ENCODE data around the gene CTTN.

Gene CTTN

DNA sequence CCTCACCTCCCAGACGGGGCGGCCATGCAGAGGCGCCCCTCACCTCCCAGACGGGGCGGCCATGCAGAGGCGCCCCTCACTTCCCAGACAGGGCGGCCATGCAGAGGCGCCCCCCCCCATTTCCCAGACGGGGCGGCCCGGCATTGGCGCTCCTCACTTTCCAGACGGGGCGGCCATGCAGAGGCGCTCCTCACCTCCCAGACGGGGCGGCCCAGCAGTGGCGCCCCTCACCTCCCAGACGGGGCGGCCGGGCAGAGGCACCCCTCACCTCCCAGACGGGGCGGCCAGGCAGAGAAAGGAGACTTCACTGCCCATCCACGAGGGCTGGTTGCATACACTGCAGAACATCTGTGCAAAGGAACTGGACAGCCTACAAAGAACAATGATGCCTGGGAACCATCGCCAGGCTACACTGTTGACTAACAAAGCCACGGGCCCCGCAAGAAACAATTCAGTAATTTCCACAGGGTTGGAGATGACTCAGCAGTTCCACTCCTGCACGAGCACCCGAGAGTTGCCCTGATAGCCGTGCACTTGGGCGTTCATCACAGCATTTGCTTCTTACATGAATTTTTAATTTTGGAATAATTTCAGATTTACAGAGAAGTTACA lies 58.7 kb downstream of the CTTN start:
- DNase-seq, result peak; percentile 30

- DNase-seq, result no peak
These were observed 60.4 kb downstream of the CTTN start for GRCh38 chr11:70458736-70459135.

DNA sequence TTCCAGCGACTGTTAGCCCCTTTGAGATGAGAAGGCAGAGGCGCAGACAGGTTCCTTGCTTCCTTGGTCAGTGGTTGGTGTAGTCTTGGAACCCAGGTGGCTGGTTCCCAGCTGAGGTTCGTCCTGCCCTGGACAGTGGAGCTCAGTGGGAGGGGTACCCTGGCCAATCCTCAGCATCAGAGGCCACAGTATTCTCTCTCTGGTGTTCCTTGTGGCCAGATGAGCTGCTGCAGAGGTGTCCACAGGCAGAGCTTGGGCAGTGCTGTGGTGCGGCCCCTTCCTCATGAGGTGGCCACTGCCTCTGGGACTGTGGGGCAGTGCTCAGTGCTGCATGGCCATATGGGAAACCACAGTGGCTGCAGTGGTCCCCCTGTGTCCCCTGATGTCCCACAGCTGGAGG lies 61.8 kb downstream of the CTTN start:
- no peak for DNase-seq

DNA sequence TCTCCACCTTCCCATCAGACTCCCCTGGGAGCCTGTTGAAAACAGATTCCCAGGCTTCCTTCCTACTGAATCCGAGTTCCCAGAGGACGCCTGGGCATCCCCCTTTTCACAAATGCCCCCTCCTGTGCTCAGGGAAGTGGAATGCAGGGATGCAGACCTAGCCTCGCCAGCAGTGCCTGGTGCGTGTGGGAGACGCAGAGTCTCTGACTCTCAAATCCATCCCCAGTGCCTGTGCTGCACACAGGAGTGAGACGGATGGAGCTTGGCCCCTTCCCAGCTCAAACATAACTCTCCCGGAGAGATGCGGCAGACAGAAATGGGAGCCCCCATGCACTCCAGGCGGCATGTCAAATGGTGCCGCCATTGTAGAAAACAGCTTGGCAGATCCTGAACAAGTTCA lies 62.6 kb downstream of the CTTN start:
- DNase-seq, result no peak

DNA sequence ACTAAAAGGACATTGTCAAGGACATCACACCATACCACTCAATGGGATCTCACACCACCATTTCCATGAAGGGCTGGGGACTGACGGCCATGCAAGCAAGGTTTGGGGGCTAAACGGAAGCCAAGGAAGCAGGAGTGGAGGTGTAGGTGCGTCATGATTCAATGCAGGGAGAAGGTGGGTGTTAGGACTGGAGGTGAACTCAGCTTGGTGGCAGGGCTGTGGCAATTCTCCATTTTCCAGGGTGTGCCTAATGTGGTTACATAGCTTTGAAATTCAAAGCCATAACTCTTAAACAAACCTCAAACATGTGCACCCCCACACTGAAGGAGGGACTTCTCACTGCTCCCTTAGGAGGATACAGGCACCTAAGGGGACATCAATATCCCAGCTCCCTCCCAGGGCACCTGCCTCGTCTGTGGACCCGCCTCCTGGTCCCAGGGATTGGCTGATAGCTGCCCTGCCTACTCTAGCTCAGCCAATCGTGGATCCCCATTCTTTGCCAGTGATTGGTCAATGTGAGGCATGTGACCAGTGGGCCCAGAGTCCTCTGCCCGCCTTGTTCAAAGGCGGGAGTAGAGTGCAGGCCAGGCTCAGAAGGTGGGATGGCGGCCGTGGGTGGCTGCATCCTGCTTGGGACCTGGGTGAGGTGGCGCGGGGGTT lies 64.6 kb downstream of the CTTN start:
- DNase-seq, result no peak

GRCh38 chr11:70463478-70464255 lies 65.3 kb downstream of the CTTN start:
- no peak for DNase-seq

DNA sequence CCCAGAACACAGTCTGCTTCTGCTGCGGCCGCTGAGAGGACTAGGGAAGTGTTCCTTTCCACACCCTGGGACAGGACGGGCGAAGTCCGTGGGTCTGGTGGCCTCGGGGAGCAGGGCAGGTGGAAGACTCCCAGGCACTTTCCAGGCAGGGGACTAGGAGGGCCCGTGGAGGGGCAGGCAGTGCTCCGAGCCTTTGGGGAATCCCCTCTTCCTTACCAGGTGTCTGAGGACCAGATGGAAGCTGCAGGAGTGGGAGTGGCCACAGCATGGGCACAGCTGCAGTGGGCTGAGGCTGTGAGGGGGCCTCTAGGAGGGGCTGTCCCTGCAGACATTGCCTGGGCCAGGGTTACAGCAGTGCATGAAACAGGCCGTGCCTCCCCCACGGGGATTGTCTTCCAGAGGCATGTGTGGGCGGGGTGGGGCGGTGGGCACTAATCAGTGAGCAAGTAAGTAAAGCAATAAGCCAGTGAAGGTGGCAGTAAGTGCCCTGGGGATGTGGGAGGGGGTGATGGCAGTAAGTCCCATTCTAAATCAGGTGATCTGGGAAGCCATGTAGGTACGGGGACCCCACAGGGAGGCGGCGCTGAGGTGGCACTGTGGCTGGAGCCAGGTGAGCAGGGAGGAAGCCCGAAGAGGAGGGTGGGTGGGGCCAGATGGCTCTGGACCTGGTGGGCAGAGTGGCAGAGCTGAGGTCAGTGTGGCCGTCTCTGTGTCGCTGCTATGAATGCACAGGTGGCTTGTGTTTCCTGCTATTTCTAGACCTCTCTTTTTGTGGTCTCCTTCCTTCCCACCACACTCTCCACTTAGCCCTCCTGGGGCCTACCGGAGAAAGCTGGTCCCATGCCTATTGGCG lies 66.4 kb downstream of the CTTN start:
- DNase-seq, result no peak

GRCh38 chr11:70466154-70466553 lies 67.8 kb downstream of the CTTN start:
- no peak for DNase-seq

GRCh38 chr11:70466596-70466995 lies 68.3 kb downstream of the CTTN start:
- no peak for DNase-seq

DNA sequence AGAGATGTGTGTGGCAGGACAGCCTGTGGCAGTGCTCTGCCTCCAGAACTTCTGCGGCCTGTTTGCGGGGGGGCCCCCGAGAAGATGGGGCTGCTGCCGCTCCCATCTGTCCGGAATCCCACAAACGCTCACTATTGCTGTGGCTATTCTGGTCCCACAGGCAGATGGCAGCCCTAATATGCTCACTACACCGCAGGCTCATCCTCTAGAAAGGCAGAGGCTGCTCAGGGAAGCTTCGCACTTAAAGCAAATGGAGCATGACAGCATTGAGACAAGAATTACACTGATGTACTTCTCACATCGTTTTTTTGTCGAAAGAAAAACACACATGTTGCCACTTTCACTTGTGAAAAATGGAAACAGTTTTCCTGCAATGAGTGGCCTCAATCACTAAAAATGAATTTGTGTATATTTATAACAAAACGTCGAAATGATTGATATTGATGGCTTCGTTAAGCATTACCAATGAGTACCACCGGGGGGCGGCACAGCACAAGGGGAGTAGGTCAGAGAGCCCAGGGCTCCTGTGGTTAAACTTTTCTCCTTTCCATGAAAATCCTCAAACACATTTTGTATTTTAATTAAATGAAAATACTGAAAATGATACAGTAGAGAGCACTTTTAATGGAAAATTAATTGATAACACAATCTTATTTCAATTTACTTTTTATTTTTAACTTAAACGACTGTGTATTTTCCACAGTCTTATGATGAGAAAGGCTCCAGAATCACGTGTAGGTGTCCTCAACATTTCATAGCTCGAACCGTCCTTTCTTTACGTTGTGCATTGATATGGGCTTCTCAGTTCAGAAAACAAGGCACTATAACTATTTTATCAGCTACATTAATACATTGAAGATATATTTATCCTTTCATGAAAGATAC lies 69.1 kb downstream of the CTTN start:
- peak; percentile 84 for DNase-seq

DNA sequence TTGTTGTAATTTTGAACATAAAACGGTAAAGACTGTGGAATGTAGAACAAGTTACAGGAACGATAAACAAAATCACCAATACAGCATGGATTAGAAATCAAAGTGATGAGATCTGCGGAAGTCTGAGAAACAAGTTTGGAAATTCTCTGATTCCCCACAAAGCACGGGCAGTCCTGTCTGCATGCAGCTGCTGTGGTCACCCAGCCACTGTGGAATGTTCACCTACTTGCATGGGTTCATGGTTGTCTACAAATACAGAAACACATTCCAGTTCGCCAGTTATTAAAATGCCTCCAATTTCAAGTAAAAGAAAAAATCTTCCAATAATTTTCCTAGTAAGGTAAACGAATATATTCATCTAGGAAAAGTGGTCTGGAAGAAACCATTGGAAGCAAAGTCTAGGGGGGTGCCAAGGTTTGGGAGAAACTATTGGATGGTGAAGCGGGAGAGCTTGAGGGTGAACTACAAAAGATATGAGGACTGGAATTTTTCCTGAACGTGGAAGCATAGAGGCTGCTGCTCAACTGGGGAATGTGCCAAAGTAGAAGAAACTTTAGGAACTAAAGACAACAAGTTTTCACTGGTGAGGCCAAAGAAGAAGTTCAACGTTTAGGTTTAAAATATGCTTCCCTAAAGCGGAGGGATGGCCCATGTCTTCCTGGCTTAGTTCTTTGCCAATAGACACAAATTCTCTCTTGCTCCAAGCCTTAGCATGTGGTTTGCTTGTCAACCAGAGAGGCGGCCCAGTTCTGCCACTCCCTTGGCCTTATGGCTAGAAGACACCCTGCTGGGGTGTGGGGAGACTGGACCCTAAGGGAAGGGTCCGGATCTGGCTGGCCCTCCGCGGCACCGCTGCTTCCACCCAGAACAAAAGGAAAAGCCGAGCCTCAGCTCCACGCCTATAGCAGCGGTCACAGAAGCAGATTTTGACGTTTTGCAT lies 70.2 kb downstream of the CTTN start:
- no peak for DNase-seq

DNA sequence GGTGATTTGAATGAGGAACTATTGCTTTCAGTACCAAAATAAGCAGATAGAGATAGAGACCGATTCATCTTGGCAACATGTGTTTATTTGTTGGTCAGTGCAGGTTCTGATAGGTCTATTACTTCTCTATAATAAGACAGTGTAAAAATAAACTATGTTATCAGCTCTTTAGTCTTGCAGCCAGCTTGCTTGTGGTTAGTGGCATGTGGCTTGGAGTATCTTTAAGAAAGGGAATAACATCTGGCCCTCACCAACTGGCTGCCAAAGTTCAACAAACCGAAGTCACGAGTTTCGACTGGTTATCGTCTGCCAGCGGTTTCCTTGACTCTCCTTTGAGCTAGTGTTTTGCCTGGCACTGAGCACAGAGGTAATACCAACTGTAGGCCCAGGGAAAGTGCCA lies 71.8 kb downstream of the CTTN start:
- DNase-seq, result no peak

DNA sequence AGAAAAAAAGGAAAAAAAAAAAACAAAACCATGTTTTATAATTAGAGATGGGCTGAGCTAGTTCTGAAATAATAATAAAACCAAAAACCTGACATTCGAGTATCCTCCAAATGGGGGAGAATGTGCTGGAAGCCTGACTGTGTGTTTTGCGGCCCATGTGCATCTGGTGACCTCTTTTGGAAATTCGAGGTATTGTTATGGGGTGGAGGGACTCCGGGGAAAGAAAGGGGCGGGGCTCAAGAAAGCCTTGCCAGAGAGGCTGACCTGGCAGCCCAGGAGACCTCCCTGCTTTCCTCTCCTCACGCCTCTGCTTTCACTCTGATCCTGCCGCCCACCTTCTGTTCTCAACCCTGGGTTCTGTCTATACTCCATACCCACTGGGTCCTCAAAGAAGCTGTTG lies 72.9 kb downstream of the CTTN start:
- DNase-seq, result peak; percentile 32

DNA sequence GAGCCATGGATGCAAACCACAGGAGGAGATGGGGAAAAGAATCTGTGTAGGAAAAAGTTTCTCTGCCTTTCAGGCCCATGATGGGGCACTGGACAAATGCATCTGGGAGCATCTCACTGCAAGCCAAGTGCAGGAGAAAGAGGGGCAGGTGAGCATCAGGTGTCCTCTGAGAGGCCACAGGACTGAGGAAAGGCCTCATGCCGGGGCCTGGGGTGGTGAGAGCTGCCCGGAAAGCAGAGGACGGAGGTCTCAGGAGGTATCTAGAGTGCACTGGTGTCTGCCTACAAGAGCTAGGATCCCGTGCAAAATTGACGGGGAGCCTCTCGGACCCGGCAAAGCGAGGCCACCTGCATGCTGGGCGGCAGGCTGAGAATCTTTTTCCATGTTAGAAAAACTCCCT lies 73.9 kb downstream of the CTTN start:
- DNase-seq, result no peak

DNA sequence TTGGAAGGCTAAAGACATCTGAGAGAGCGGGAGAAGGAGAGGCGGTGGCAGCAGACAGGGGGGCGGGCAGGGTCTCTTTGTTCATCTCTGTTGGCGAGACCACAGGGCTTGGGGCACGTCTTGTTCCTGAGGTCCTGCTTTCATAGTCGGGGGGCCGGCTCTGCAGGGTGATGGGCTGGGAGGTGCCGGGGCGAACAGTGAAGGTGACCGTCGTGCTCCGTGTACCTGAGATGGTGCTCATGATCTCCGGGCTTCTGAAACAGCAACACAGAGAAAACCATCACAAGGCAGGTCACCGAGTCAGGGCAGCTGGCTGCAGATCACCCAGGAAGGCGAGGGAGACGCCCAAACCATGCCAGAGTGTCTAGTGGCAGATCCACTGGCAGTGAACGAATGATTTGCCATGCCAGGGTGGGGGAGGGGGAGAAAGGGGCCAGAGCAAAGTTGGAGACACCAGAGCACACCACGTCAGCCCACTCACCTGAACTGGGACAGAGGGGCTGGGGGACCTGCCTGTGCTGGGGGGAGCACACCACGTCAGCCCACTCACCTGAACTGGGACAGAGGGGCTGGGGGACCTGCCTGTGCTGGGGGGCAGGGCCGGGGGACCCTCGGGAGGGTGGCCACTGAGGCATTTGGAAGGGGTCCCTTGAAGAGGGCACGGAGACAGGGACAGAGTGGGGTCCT lies 75.0 kb downstream of the CTTN start:
- DNase-seq, result no peak

GRCh38 chr11:70473873-70474690 lies 75.8 kb downstream of the CTTN start:
- DNase-seq, result no peak

DNA sequence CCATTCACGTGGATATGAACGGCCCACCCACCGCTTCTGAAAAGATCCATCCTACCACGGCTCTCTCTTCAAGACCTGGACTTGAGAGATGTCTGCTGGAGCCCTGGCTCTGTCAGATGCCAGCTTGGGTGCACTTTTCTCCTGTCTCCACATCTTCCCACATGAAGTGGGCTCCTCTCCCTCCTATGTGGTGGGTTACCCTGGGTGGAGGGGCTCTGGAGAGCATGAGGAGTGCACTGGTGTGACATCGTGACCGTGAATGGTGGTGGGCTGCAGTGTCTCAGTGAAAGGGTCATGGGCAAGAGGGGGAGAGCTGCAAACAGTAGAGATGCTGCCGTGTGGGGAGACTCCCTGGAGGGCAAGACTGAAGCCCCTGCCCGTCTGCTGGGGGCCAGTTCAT lies 76.4 kb downstream of the CTTN start:
- DNase-seq, result no peak

DNA sequence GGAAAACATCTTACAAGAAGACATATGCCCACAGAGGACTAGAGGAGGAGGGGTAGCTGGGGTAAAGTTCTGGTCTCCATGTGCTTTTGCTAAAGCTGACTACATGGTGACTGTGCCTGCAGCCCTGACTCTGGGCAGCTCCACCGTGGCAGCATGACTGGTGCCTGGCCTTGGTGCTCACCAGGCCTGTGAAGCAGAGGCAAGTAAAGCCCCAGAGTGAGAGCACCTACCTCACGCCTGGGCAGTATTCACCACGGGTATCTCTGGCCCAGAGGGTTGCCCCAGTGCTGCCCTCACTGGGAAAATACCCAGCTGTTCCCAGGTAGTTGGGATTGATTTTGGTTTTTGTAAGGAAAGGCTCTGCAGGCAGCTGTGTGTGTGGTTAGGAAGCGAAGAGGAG lies 78.3 kb downstream of the CTTN start:
- DNase-seq, result no peak

DNA sequence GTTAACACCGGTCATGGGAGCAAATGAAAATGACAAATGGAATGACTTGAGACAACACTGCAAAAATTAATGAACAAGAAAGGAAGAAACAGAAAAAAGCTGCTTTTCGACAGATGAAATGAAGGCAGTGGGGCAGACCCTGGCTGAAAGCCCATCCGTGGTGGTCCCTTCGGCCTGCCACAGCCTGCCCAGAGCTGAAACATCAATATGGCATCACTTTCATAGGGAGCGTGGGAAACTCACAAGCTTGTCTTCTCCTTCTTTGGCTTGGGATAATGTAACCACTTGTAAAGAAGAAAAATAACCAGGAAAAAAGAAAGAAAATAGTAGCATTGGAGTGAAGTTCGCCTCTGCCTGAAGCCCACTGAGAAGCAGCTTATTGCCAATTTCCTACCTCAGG lies 78.8 kb downstream of the CTTN start:
- no peak for DNase-seq

DNA sequence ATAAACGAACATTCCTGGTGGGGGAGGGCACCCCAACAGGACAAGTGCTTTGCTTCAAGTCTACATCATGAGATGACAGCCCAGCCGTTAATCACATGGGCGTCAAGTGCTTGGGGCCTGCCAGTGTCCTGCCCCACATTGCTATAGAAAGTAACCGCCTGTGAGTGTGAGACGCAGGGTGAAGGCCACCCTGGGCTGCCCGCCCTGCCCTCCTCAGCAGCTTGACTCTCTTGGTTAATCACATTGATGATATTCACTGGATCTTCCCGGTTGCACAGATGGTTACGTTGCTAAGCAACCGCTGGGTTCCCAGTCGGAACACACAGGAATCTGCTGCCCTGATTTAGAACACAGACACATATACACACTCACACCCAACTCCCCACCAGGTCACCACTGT lies 79.3 kb downstream of the CTTN start:
- DNase-seq, result no peak

All from stimulated activated CD8-positive, alpha-beta memory T cell treated with anti-CD3 and anti-CD28 coated beads, Interleukin-4, amount 100 ng/mL, for 48 hours (primary cell).